ENCODE measurements around the gene CTXND1. TPM values are rescaled to one million over a fixed set of nuclear protein-coding genes. Genes with fewer than 3 reads are reported as not detected.
"Not testable (repeated sequence)": the region's sequence is repeated elsewhere in the genome, so short reads cannot be mapped to it uniquely, and the experiment has no call there.

CTXND1 gene
- total RNA-seq, 1 experiment from 2014 or later, result 0.04 TPM

- Mint-ChIP-seq H3K4me3 (no peak overlapping the region), H3K27ac (no peak overlapping the region), H3K4me1 (no peaks in the 10 kb centered on the region), H3K36me3 (no peaks in the 10 kb centered on the region), H3K9me3 (peaks cover 14% of the 10 kb centered on the region), H3K27me3 (ENCODE audit: low read depth) (peaks cover 5% of the 10 kb centered on the region)
- ATAC-seq (no peak), DNase-seq (ENCODE audit: low spot score) (no peak)
- ChIA-PET CTCF (interaction anchor here (1.8 kb wide), 1 partner anchor 16 kb away, joined by 3 read pairs; no protein-coding TSS in a partner anchor), POLR2A (no interaction called here)
- TF ChIP-seq ZBTB43 (CRISPR knock-in tag; IDR thresholded peaks at IDR 0.05), result no peak
- no peak for TF ChIP-seq NFE2L1 (CRISPR knock-in tag; IDR thresholded peaks at IDR 0.05)
- TF ChIP-seq JUN (CRISPR knock-in tag; IDR thresholded peaks at IDR 0.05), result no peak
- no peak for TF ChIP-seq ZNF281 (CRISPR knock-in tag; IDR thresholded peaks at IDR 0.05)
- no peak for TF ChIP-seq ESRRA (CRISPR knock-in tag; IDR thresholded peaks at IDR 0.05; ENCODE audit: borderline replicate concordance)
- TF ChIP-seq PRRX2 (CRISPR knock-in tag; IDR thresholded peaks at IDR 0.05), result no peak
- TF ChIP-seq ATF6 (CRISPR knock-in tag; IDR thresholded peaks at IDR 0.05), result no peak
- TF ChIP-seq SOX15 (CRISPR knock-in tag; IDR thresholded peaks at IDR 0.05), result no peak
These were observed 49.5 kb upstream of the CTXND1 start for GRCh38 chr15:80301472-80301871.

GRCh38 chr15:80295777-80296176 lies 43.8 kb upstream of the CTXND1 start:
- H3K27ac Mint-ChIP-seq; H3K36me3 Mint-ChIP-seq; H3K4me3 Mint-ChIP-seq; H3K4me1 Mint-ChIP-seq; H3K27me3 Mint-ChIP-seq (ENCODE audit: low read depth); ATAC-seq; DNase-seq (ENCODE audit: low spot score): not testable (repeated sequence)
- POLR2A ChIA-PET, result interaction anchor here (0.6 kb wide), 1 partner anchor 16 kb away, joined by 3 read pairs; no protein-coding TSS in a partner anchor
- peaks cover 23% of the 10 kb centered on the region for H3K9me3 Mint-ChIP-seq
- CTCF ChIA-PET, result interaction anchor here (1.0 to 1.6 kb wide), 2 partner anchors 12 to 14 kb away, joined by 3 to 6 read pairs; no protein-coding TSS in a partner anchor

GRCh38 chr15:80292079-80292478 lies 40.1 kb upstream of the CTXND1 start:
- ATAC-seq (no peak), DNase-seq (ENCODE audit: low spot score) (no peak)
- TF ChIP-seq ZSCAN18 (CRISPR knock-in tag; IDR thresholded peaks at IDR 0.05), result no peak
- TF ChIP-seq ZNF121 (CRISPR knock-in tag; IDR thresholded peaks at IDR 0.05), result no peak
- no peak for TF ChIP-seq NFE2L1 (CRISPR knock-in tag; IDR thresholded peaks at IDR 0.05)
- TF ChIP-seq E2F1 (CRISPR knock-in tag; IDR thresholded peaks at IDR 0.05), result no peak
- no peak for TF ChIP-seq RELA (CRISPR knock-in tag; IDR thresholded peaks at IDR 0.05; ENCODE audit: borderline replicate concordance)
- no peak for TF ChIP-seq RORB (CRISPR knock-in tag; IDR thresholded peaks at IDR 0.05)
- no peak for TF ChIP-seq TCF7 (CRISPR knock-in tag; IDR thresholded peaks at IDR 0.05; ENCODE audit: low read depth)
- TF ChIP-seq HMGA2 (CRISPR knock-in tag; IDR thresholded peaks at IDR 0.05), result no peak
- no peak for TF ChIP-seq CTCF (IDR thresholded peaks at IDR 0.05)
- no peak for TF ChIP-seq FOXP1 (CRISPR knock-in tag; IDR thresholded peaks at IDR 0.05; ENCODE audit: borderline replicate concordance)
- TF ChIP-seq TEAD4 (CRISPR knock-in tag; IDR thresholded peaks at IDR 0.05), result no peak
- H3K4me1 Mint-ChIP-seq, result peaks cover 5% of the 10 kb centered on the region
- no peaks in the 10 kb centered on the region for H3K36me3 Mint-ChIP-seq
- peaks cover 22% of the 10 kb centered on the region for H3K9me3 Mint-ChIP-seq
- CTCF ChIA-PET, result no interaction called here
- no peak overlapping the region for H3K27ac Mint-ChIP-seq
- POLR2A ChIA-PET, result no interaction called here
- no peaks in the 10 kb centered on the region; the same call in 1 of the 2 replicates for H3K27me3 Mint-ChIP-seq (ENCODE audit: low read depth)
- H3K4me3 Mint-ChIP-seq, result no peak overlapping the region

GRCh38 chr15:80290891-80291290 lies 38.9 kb upstream of the CTXND1 start:
- ATAC-seq; H3K27me3 Mint-ChIP-seq (ENCODE audit: low read depth); H3K27ac Mint-ChIP-seq; H3K36me3 Mint-ChIP-seq; H3K4me1 Mint-ChIP-seq; POLR2A ChIA-PET; DNase-seq (ENCODE audit: low spot score); CTCF ChIA-PET; H3K4me3 Mint-ChIP-seq: not testable (repeated sequence)
- H3K9me3 Mint-ChIP-seq, result peaks cover 15% of the 10 kb centered on the region

Measured in WTC11 (cell line).